ENCODE measurements around the gene LRP8. TPM values are rescaled to one million over a fixed set of nuclear protein-coding genes. Genes with fewer than 3 reads are reported as not detected.

Gene LRP8
- total and polyA plus RNA-seq, 9 of the 15 experiments (the other 6 are each of a cell fraction or from before 2014, with no cell fraction given), result 7.1 to 56.1 (median 31.3) TPM

- TF ChIP-seq, protein P1, sequence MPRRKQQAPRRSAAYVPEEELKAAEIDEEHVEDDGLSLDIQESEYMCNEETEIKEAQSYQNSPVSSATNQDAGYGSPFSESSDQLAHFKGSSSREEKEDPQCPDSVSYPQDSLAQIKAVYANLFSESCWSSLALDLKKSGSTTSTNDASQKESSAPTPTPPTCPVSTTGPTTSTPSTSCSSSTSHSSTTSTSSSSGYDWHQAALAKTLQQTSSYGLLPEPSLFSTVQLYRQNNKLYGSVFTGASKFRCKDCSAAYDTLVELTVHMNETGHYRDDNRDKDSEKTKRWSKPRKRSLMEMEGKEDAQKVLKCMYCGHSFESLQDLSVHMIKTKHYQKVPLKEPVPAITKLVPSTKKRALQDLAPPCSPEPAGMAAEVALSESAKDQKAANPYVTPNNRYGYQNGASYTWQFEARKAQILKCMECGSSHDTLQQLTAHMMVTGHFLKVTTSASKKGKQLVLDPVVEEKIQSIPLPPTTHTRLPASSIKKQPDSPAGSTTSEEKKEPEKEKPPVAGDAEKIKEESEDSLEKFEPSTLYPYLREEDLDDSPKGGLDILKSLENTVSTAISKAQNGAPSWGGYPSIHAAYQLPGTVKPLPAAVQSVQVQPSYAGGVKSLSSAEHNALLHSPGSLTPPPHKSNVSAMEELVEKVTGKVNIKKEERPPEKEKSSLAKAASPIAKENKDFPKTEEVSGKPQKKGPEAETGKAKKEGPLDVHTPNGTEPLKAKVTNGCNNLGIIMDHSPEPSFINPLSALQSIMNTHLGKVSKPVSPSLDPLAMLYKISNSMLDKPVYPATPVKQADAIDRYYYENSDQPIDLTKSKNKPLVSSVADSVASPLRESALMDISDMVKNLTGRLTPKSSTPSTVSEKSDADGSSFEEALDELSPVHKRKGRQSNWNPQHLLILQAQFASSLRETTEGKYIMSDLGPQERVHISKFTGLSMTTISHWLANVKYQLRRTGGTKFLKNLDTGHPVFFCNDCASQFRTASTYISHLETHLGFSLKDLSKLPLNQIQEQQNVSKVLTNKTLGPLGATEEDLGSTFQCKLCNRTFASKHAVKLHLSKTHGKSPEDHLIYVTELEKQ (CRISPR knock-in tag; IDR thresholded peaks at IDR 0.05), result no peak
- peak; percentile 98 for TF ChIP-seq RB1 (IDR thresholded peaks at IDR 0.05; ENCODE audit: low read depth)
- TF ChIP-seq ZNF41 (CRISPR knock-in tag; conservative IDR thresholded peaks at IDR 0.05), result no peak
- no peak for TF ChIP-seq SRSF1 (IDR thresholded peaks at IDR 0.05; ENCODE audit: low read depth, low read length)
- TF ChIP-seq, protein P2, sequence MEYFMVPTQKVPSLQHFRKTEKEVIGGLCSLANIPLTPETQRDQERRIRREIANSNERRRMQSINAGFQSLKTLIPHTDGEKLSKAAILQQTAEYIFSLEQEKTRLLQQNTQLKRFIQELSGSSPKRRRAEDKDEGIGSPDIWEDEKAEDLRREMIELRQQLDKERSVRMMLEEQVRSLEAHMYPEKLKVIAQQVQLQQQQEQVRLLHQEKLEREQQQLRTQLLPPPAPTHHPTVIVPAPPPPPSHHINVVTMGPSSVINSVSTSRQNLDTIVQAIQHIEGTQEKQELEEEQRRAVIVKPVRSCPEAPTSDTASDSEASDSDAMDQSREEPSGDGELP (CRISPR knock-in tag; IDR thresholded peaks at IDR 0.05; ENCODE audit: borderline replicate concordance), result peak; percentile 40; the same call in 1 of the 2 replicates
- TF ChIP-seq FOS (IDR thresholded peaks at IDR 0.05; ENCODE audit: extremely low read depth, insufficient read length), result no peak
- no peak for TF ChIP-seq ATF1 (CRISPR knock-in tag; IDR thresholded peaks at IDR 0.05)
- TF ChIP-seq ATF1 (tag; IDR thresholded peaks at IDR 0.05), result peak; percentile 72
- TF ChIP-seq, protein P3, sequence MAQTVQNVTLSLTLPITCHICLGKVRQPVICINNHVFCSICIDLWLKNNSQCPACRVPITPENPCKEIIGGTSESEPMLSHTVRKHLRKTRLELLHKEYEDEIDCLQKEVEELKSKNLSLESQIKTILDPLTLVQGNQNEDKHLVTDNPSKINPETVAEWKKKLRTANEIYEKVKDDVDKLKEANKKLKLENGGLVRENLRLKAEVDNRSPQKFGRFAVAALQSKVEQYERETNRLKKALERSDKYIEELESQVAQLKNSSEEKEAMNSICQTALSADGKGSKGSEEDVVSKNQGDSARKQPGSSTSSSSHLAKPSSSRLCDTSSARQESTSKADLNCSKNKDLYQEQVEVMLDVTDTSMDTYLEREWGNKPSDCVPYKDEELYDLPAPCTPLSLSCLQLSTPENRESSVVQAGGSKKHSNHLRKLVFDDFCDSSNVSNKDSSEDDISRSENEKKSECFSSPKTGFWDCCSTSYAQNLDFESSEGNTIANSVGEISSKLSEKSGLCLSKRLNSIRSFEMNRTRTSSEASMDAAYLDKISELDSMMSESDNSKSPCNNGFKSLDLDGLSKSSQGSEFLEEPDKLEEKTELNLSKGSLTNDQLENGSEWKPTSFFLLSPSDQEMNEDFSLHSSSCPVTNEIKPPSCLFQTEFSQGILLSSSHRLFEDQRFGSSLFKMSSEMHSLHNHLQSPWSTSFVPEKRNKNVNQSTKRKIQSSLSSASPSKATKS (CRISPR knock-in tag; IDR thresholded peaks at IDR 0.05), result no peak
- TF ChIP-seq CREM (IDR thresholded peaks at IDR 0.05; ENCODE audit: low read depth), result peak; percentile 42; the same call in 1 of the 2 replicates
- no peak for TF ChIP-seq JUNB (CRISPR knock-in tag; conservative IDR thresholded peaks at IDR 0.05)
- TF ChIP-seq KDM4B (IDR thresholded peaks at IDR 0.05; ENCODE audit: borderline replicate concordance in 2 of 2, low read depth in 1 of 2), result peak in 1 of 2 experiments; percentile 61; a peak in 2 of 4 replicates
- no peak for TF ChIP-seq CREBBP (IDR thresholded peaks at IDR 0.05; ENCODE audit: low read depth, low read length)
- TF ChIP-seq TBP (optimal IDR thresholded peaks at IDR 0.05; ENCODE audit: low read depth, low read length), result peak; percentile 71
- no peak for TF ChIP-seq TAF7 (tag; IDR thresholded peaks at IDR 0.05)
- TF ChIP-seq ZNF79 (CRISPR knock-in tag; IDR thresholded peaks at IDR 0.05; ENCODE audit: low read depth), result no peak
- TF ChIP-seq STAT6 (CRISPR knock-in tag; IDR thresholded peaks at IDR 0.05), result no peak
- no peak; the same call in 1 of the 2 replicates for TF ChIP-seq ZNF12 (CRISPR knock-in tag; IDR thresholded peaks at IDR 0.05)
- no peak for TF ChIP-seq ZNF780A (CRISPR knock-in tag; IDR thresholded peaks at IDR 0.05)
- peak; percentile 99 for TF ChIP-seq RBFOX2 (IDR thresholded peaks at IDR 0.05; ENCODE audit: low read depth, low read length)
Measured at GRCh38 chr1:53196485-53197290, 131.2 kb downstream of the LRP8 start, which contains the start of gene CPT2 (continued).

Measured in K562 (cell line).